Activated T-cell treated with anti-CD3 and anti-CD28 coated beads for 24 hours (primary cell): ENCODE results near the gene PANX3.

Experiments used
- DNase-seq: peaks from one replicate; pipeline ENCODE4 v3.0.0-alpha.2; 2020; ENCODE audit warnings: low read depth

Gene PANX3

GRCh38 chr11:124612567-124613246, 1.5 kb downstream of the PANX3 start:
- no peak for DNase-seq

DNA sequence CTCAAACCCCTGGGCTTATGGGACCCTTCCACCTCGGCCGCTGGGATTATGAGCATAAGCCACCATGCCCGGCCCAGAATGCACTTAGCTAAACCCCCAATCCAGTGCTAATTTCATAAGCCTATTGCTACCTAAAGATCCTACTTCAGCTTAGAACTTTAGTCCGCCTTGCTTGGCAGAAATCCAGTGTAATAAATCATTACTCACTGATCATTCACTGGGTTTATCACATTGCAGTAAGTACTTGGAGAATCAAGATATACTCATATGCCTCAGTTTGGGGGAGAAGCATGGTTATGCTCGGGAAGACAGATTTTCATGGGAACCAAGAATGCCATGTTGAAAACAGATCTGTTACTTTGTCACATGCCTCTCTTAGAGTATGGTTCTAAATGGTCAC, 7.6 kb downstream of the PANX3 start:
- DNase-seq: no peak

- DNase-seq: peak; percentile 77
Measured at GRCh38 chr11:124622531-124623451, 11.6 kb downstream of the PANX3 start, which contains the start of gene TBRG1. Gene TBRG1, plus strand, starts transcription at chr11:124622864. Its CDS starts 220 bp downstream, at chr11:124623084.

DNA sequence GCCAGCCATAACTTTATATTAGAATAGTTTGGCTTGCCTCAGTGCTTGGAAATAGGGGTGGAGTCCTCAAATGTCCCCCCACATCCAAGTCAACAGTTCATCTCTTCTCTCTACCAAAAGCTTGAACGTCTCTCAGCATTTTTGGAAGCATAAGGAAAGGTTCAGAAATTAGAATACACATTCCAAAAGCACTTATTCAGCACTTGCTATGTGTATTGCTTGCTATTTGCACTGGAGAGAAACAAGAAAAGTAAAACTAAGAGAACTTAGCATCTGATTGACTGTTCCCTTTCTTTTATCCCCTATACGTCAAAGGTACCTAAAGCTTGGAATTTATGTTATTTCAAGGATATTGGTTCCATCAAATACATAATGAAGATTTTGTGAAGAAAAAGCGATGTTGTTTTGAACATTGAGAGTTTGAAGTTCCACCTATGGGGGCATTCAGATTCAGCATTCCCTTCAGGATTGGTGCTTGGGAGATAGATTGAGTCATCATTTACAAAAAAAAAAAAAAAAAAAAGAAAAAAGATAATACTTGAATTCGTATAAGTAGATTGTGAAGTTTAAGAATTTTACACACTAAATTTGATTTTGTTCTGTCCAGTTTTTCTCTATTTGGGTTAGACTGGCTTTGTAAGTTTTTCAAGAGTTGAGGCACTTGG, 12.8 kb downstream of the PANX3 start:
- DNase-seq: no peak

GRCh38 chr11:124625504-124626168, 14.4 kb downstream of the PANX3 start:
- no peak for DNase-seq

- no peak for DNase-seq
Measured at GRCh38 chr11:124627546-124627945, 16.3 kb downstream of the PANX3 start.

DNA sequence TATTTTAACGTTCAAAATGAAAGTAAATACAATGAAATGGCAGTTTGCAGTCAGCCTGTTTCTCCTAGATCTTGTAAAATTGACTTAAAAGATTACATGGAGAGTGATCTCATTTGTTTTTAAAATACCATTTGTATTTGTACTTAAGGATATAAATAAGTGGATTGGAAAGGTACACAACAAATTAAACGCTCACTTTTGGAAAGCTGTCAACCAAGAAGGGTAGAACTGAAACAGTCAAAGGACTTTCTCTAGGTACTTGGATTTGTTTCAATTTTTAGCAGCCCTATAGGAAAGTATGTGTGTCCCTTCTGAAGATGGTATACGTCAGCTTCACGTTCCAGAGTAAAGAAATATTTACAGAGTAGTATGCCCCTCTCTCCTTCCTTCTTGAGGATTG, 18.7 kb downstream of the PANX3 start:
- no peak for DNase-seq

GRCh38 chr11:124633355-124633754, 22.1 kb downstream of the PANX3 start:
- no peak for DNase-seq

GRCh38 chr11:124635932-124636331, 24.7 kb downstream of the PANX3 start:
- DNase-seq: no peak

DNA sequence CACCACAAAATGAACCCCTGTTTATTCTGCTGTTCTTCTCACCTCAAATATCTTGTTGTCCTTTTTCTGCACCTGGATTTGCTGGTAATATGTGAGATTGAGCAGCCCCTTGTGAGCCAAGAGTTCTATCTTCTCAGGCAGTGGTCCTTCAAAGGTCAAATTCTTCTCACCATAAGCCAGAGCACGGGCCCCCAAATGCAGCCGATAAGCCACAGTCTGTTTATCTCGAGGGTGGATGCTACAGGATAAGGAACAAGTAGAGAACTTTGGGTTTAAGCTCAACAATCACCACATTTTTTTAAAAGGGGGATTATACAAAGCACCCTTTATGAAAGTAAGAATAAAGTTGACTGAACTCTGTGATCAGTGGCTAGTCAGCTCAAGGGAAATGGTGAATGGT, 27.3 kb downstream of the PANX3 start:
- no peak for DNase-seq

GRCh38 chr11:124639186-124639585, 28.0 kb downstream of the PANX3 start:
- DNase-seq: no peak

- no peak for DNase-seq
Measured at GRCh38 chr11:124640666-124641065, 29.4 kb downstream of the PANX3 start.

- DNase-seq: no peak
Measured at GRCh38 chr11:124642628-124643027, 31.4 kb downstream of the PANX3 start.

GRCh38 chr11:124643042-124643604, 31.9 kb downstream of the PANX3 start:
- no peak for DNase-seq

DNA sequence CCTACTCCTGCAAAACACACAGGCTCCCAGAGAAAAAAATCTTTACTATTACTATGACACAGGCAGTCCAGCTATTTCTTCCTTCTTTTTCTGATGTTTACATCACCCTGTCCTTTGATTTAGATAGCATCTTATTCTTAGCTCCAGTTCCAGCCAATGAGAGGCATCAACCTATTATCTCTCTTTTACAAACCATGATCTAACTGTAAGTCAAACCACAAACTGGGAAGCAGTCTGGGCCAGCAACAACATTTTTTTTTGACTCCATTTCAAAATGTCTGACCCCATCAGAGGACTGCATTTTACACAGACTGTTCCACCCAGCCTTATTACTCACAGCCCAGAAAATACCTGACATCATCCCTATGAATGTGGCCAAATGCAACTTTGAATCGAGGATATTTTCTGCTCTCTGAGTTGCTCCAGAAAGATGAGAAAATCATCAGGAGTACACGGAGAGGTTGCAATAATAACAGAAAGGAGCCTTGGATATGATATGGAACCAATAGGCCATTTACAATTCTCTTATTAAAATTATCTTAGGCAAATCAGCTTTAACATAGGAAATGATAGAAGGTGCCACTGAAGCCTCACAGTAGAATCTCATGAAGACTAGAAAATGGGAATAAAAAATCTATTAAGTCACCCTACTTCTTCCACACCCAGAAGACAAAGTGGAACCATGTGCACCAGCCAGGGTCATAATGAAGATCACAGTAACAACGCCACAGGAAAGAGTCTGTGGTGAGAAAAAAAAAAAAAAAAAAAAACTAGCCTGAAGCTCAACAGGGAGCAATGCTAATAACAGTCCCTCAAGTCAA, 32.6 kb downstream of the PANX3 start:
- no peak for DNase-seq

DNA sequence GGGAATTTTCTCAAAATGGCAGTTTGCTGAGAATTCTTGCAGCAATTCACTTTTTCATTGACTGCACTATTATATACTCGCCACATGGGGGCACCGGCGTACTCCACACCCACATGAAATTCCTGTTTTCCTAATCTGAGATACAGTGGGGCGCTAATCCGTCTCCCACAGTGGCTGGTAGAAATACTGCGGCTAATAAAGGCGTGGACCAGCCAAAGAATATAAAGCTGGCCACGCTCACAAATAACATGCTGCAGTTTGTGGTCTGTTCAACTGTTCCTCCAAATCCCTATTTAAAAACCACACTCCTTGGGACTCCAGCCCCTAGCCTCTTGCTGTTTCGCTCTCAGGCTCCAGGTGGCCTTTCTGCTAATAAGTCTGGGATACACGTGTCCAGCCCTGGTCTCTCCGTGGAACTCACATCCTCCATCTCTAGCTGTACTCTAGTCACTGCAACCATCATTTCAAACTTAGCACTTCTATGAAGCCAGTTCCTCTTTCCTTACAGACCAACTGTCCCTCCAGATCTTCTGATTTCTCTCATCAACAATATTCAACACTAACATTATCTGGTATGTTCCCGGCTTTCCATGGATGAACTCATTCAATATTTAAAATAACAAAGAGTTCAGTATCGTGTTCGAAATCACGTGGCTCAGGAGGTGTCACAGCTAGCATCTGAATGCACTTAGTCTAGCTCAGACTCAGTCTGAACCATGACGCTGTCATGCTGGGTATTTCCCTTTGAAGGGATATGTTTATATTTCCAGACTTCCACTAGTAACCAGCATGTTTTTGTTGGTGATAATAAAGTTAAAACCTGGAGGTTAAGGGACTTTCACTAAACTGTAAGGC, 33.4 kb downstream of the PANX3 start:
- DNase-seq: no peak

- no peak for DNase-seq
Measured at GRCh38 chr11:124646148-124646547, 34.9 kb downstream of the PANX3 start.

- DNase-seq: no peak
Measured at GRCh38 chr11:124648610-124649009, 37.4 kb downstream of the PANX3 start.

DNA sequence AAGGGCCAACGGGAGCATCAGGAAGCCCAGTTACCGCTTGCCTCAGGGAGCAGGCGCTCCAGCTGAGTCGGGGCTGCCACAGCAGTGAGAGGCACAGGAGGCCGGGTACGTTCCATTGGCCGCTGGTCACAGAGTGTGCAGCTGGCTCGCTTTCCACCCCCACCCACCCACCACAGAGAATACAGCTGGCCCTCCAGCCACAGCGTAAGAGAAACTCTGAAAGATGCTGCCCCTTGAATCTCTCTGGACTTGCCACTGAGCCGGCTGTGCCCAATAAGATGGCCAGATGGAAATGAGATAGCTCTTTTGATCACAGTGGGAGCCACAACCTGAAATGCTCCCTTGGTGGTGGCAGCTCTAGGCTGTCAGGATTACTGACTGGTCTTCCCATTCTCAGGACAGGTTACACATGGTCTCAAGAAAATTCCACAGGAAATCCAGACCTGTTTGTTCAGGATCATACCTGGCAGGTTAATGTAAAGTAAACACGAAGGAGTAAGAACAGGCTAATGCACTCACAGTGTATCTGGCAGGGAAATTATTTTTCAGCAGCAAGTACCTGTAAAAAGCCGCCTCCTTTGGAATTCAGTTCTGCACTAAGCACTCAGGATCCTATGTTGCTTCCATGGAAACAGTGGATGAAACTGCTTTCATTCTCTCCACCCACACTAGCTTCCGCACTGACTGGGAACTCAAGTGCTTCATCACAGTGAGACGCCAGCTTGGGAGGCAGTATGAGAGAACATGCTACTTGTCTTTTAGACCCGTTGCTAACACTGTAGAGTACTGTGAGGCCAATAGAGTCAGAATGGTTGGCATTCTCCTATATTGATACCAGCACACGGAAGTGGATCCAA, 45.8 kb downstream of the PANX3 start:
- no peak for DNase-seq
